ENCODE results near the gene SLC2A3.
"Not testable (repeated sequence)": the region's sequence is repeated elsewhere in the genome, so short reads cannot be mapped to it uniquely, and the experiment has no call there.

Gene SLC2A3

GRCh38 chr12:7917392-7918267, 18.4 kb downstream of the SLC2A3 start:
- FAIRE-seq, result no peak
- no peak for DNase-seq (ENCODE audit: low spot score)

- FAIRE-seq, result no peak
These were observed 19.1 kb downstream of the SLC2A3 start for GRCh38 chr12:7916936-7917335.

GRCh38 chr12:7915661-7916403, 20.2 kb downstream of the SLC2A3 start:
- FAIRE-seq, result no peak
- no peak for DNase-seq (ENCODE audit: low spot score)

More at GRCh38 chr12:7916936-7917335, 19.1 kb downstream of the SLC2A3 start:
- no peak for DNase-seq (ENCODE audit: low spot score)

GRCh38 chr12:7910106-7910505, 25.9 kb downstream of the SLC2A3 start:
- FAIRE-seq; DNase-seq (ENCODE audit: low spot score): not testable (repeated sequence)

- DNase-seq (ENCODE audit: low spot score), result peak; percentile 46
- FAIRE-seq, result no peak
These were observed 29.0 kb downstream of the SLC2A3 start for GRCh38 chr12:7907009-7907408.

GRCh38 chr12:7906303-7906702, 29.7 kb downstream of the SLC2A3 start:
- DNase-seq (ENCODE audit: low spot score); FAIRE-seq: not testable (repeated sequence)

GRCh38 chr12:7905600-7906125, 30.3 kb downstream of the SLC2A3 start:
- not testable (repeated sequence) for FAIRE-seq

GRCh38 chr12:7905071-7905470, 30.9 kb downstream of the SLC2A3 start:
- FAIRE-seq, result no peak
- DNase-seq (ENCODE audit: low spot score), result no peak

More at GRCh38 chr12:7905600-7906125, 30.3 kb downstream of the SLC2A3 start:
- DNase-seq (ENCODE audit: low spot score), result not testable (repeated sequence)

GRCh38 chr12:7902416-7902815, 33.6 kb downstream of the SLC2A3 start:
- FAIRE-seq; DNase-seq (ENCODE audit: low spot score): not testable (repeated sequence)

GRCh38 chr12:7899755-7900154, 36.2 kb downstream of the SLC2A3 start:
- FAIRE-seq, result no peak
- no peak for DNase-seq (ENCODE audit: low spot score)

GRCh38 chr12:7896726-7897125, 39.3 kb downstream of the SLC2A3 start:
- not testable (repeated sequence) for DNase-seq (ENCODE audit: low spot score); FAIRE-seq

- DNase-seq (ENCODE audit: low spot score) (no peak), FAIRE-seq (no peak)
These were observed 43.6 kb downstream of the SLC2A3 start for GRCh38 chr12:7892186-7892980.

- FAIRE-seq (no peak), DNase-seq (ENCODE audit: low spot score) (no peak)
These were observed 51.3 kb downstream of the SLC2A3 start for GRCh38 chr12:7884689-7885088.

- not testable (repeated sequence) for FAIRE-seq; DNase-seq (ENCODE audit: low spot score)
These were observed 54.3 kb downstream of the SLC2A3 start for GRCh38 chr12:7881736-7882120.

GRCh38 chr12:7880952-7881735, 54.8 kb downstream of the SLC2A3 start:
- DNase-seq (ENCODE audit: low spot score); FAIRE-seq: not testable (repeated sequence)

GRCh38 chr12:7879246-7879645, 56.7 kb downstream of the SLC2A3 start:
- DNase-seq (ENCODE audit: low spot score), result no peak
- FAIRE-seq, result no peak

GRCh38 chr12:7877420-7877819, 58.6 kb downstream of the SLC2A3 start:
- no peak for DNase-seq (ENCODE audit: low spot score)
- FAIRE-seq, result no peak

- DNase-seq (ENCODE audit: low spot score) (no peak), FAIRE-seq (no peak)
These were observed 63.2 kb downstream of the SLC2A3 start, which contains the start of gene SLC2A14 for GRCh38 chr12:7872566-7873319. Gene SLC2A14 (minus strand): TSS chr12:7872915. CDS start chr12:7869880, 3,035 bp downstream.

- no peak for FAIRE-seq
- DNase-seq (ENCODE audit: low spot score), result no peak
These were observed 65.7 kb downstream of the SLC2A3 start for GRCh38 chr12:7870335-7870734.
